Skeletal muscle tissue (tissue), 4 donors: Measurements from ENCODE around the gene OPA3. TPM values are rescaled to one million over a fixed set of nuclear protein-coding genes. Genes with fewer than 3 reads are reported as not detected.
"Not testable (repeated sequence)": the region's sequence is repeated elsewhere in the genome, so short reads cannot be mapped to it uniquely, and the experiment has no call there.

Source experiments
- H3K27ac ChIP-seq: one replicate; pipeline ENCODE4 v1.7.0; 2013; ENCODE audit warnings: mild to moderate bottlenecking, low read depth, low read length, inconsistent platforms
- H3K27me3 ChIP-seq, 3 donors: one replicate each; pipeline ENCODE4 v1.7.0; 2013; ENCODE audit warnings: low read length in 3 of 3; ENCODE audit not compliant: control insufficient read depth in 3 of 3, insufficient read depth in 3 of 3
- H3K36me3 ChIP-seq, 3 donors: one replicate each; pipeline ENCODE4 v1.7.0; 2013; ENCODE audit warnings: low read length in 3 of 3; ENCODE audit not compliant: control insufficient read depth in 3 of 3, insufficient read depth in 3 of 3
- H3K4me1 ChIP-seq, 3 donors: one replicate each; pipeline ENCODE4 v1.7.0; 2013; ENCODE audit warnings: low read length in 3 of 3, mild to moderate bottlenecking in 3 of 3; ENCODE audit not compliant: control insufficient read depth in 3 of 3, insufficient read depth in 3 of 3
- H3K4me3 ChIP-seq, 3 donors: one replicate each; pipeline ENCODE4 v1.7.0; 2013; ENCODE audit warnings: low read length in 3 of 3
- H3K9ac ChIP-seq, 3 donors: one replicate each; pipeline ENCODE4 v1.7.0; 2013; ENCODE audit warnings: low read length in 3 of 3, mild to moderate bottlenecking in 3 of 3, moderate library complexity in 2 of 3, low read depth in 1 of 3
- H3K9me3 ChIP-seq, 3 donors: one replicate each; pipeline ENCODE4 v1.7.0; 2013; ENCODE audit warnings: low read length in 3 of 3; ENCODE audit not compliant: control insufficient read depth in 3 of 3
- total RNA-seq: library from RNA; depleted of rRNA; stranded (reverse); fragments of >200 nt; gene quantifications from one replicate; pipeline ENCODE4 v1.2.3, GENCODE V29; 2014
- donor health status: Osteomylitis.

Gene OPA3
- 3.7 TPM for total RNA-seq

- peak within 1 kb of the TSS; percentile 99 for H3K27ac ChIP-seq
- H3K4me3 ChIP-seq, result peak within 1 kb of the TSS; percentile 89 to 100 (median 96)
- peaks cover 7 to 17% (median 8%) of the 10 kb centered on the region in 3 donors for H3K4me1 ChIP-seq
- no peaks in the 10 kb centered on the region for H3K36me3 ChIP-seq
- peaks cover 0 to under 1% (median 0%) of the 10 kb centered on the region in 3 donors for H3K27me3 ChIP-seq
- H3K9me3 ChIP-seq, result no peaks in the 10 kb centered on the region
- H3K9ac ChIP-seq, result peak within 1 kb of the TSS; percentile 91 to 99 (median 97)
Observed at GRCh38 chr19:45584332-45585157, at the start of gene OPA3. OPA3 (minus strand) TSS chr19:45584802; CDS start chr19:45584764, 38 bp downstream.

- Histone ChIP-seq H3K4me1 (peaks cover 0 to 11% (median 4%) of the 10 kb centered on the region in 3 donors), H3K27me3 (no peaks in the 10 kb centered on the region), H3K9ac (no peak overlapping the region), H3K36me3 (peaks cover 0 to 7% (median 0%) of the 10 kb centered on the region in 3 donors), H3K27ac (no peak overlapping the region), H3K9me3 (no peaks in the 10 kb centered on the region), H3K4me3 (no peak overlapping the region)
Observed at GRCh38 chr19:45632468-45633196, 48.0 kb upstream of the OPA3 start.

- no peaks in the 10 kb centered on the region for H3K9me3 ChIP-seq
- H3K27ac ChIP-seq, result no peak overlapping the region
- no peak overlapping the region for H3K4me3 ChIP-seq
- no peak overlapping the region for H3K9ac ChIP-seq
- H3K4me1 ChIP-seq, result peaks cover 0 to 7% (median 4%) of the 10 kb centered on the region in 3 donors
- peaks cover 0 to 7% (median 5%) of the 10 kb centered on the region in 3 donors for H3K36me3 ChIP-seq
- no peaks in the 10 kb centered on the region for H3K27me3 ChIP-seq
Observed at GRCh38 chr19:45630463-45630862, 45.9 kb upstream of the OPA3 start.

GRCh38 chr19:45629704-45630103, 45.1 kb upstream of the OPA3 start:
- Histone ChIP-seq H3K27ac (no peak overlapping the region), H3K9ac (no peak overlapping the region), H3K4me1 (peaks cover 0 to 7% (median 4%) of the 10 kb centered on the region in 3 donors), H3K4me3 (no peak overlapping the region), H3K36me3 (peaks cover 0 to 9% (median 5%) of the 10 kb centered on the region in 3 donors), H3K27me3 (no peaks in the 10 kb centered on the region), H3K9me3 (no peaks in the 10 kb centered on the region)

GRCh38 chr19:45628219-45628618, 43.6 kb upstream of the OPA3 start:
- peaks cover 3 to 13% (median 5%) of the 10 kb centered on the region in 3 donors for H3K36me3 ChIP-seq
- H3K9me3 ChIP-seq, H3K4me1 ChIP-seq, H3K4me3 ChIP-seq, H3K9ac ChIP-seq, H3K27me3 ChIP-seq, H3K27ac ChIP-seq: not testable (repeated sequence)

GRCh38 chr19:45623984-45624383, 39.4 kb upstream of the OPA3 start:
- Histone ChIP-seq H3K9me3 (no peaks in the 10 kb centered on the region), H3K27me3 (no peaks in the 10 kb centered on the region), H3K36me3 (peaks cover 3 to 21% (median 16%) of the 10 kb centered on the region in 3 donors), H3K4me1 (no peaks in the 10 kb centered on the region), H3K4me3 (no peak overlapping the region), H3K9ac (no peak overlapping the region), H3K27ac (no peak overlapping the region)

GRCh38 chr19:45621976-45622503, 37.4 kb upstream of the OPA3 start:
- H3K9ac ChIP-seq, result no peak overlapping the region
- no peaks in the 10 kb centered on the region for H3K9me3 ChIP-seq
- H3K4me1 ChIP-seq, result no peaks in the 10 kb centered on the region
- H3K27me3 ChIP-seq, result no peaks in the 10 kb centered on the region
- no peak overlapping the region for H3K4me3 ChIP-seq
- H3K27ac ChIP-seq, result no peak overlapping the region
- H3K36me3 ChIP-seq, result peaks cover 3 to 20% (median 17%) of the 10 kb centered on the region in 3 donors

- Histone ChIP-seq H3K9ac (no peak overlapping the region), H3K27me3 (no peaks in the 10 kb centered on the region), H3K4me1 (no peaks in the 10 kb centered on the region), H3K36me3 (peaks cover 3 to 20% (median 14%) of the 10 kb centered on the region in 3 donors), H3K9me3 (no peaks in the 10 kb centered on the region), H3K27ac (no peak overlapping the region), H3K4me3 (no peak overlapping the region)
Observed at GRCh38 chr19:45621389-45621788, 36.8 kb upstream of the OPA3 start.

- Histone ChIP-seq H3K27ac (no peak overlapping the region), H3K4me1 (peaks cover 0 to 16% (median 12%) of the 10 kb centered on the region in 3 donors), H3K27me3 (no peaks in the 10 kb centered on the region), H3K9me3 (no peaks in the 10 kb centered on the region), H3K4me3 (no peak overlapping the region), H3K9ac (no peak overlapping the region), H3K36me3 (peaks cover 10 to 22% (median 17%) of the 10 kb centered on the region in 3 donors)
Observed at GRCh38 chr19:45616704-45617017, 32.1 kb upstream of the OPA3 start.
